Smooth muscle cell of the brain vasculature (primary cell): ENCODE data around the gene SPECC1L.

Source experiments
- DNase-seq: peaks from one replicate; pipeline ENCODE4 v3.0.0-alpha.2; 2012; ENCODE audit warnings: low read depth, low spot score

Gene SPECC1L

GRCh38 chr22:24413271-24413670 lies 142.6 kb downstream of the SPECC1L start:
- no peak for DNase-seq

GRCh38 chr22:24413736-24414385 lies 143.2 kb downstream of the SPECC1L start:
- no peak for DNase-seq

DNA sequence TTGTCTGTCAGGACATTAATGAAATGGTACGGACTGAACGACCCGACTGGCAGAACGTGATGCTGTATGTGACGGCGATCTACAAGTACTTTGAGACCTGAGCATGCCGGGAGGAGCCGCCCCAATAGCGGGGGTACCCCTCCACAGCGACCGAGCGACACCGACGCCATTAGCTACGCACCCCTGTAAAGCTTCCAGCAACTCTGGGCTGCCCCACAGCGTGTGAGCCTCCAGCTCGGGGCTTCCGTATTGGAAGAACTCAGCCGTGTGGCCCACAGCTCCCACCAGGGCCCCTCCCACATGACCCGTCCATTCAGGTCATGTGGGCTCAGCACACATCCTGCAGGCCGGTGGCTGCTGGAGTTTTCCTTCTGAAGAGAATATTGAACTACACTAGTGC lies 143.9 kb downstream of the SPECC1L start:
- no peak for DNase-seq

GRCh38 chr22:24414984-24415945 lies 144.6 kb downstream of the SPECC1L start:
- DNase-seq: no peak

- no peak for DNase-seq
These were observed 145.5 kb downstream of the SPECC1L start for GRCh38 chr22:24416095-24416494.

DNA sequence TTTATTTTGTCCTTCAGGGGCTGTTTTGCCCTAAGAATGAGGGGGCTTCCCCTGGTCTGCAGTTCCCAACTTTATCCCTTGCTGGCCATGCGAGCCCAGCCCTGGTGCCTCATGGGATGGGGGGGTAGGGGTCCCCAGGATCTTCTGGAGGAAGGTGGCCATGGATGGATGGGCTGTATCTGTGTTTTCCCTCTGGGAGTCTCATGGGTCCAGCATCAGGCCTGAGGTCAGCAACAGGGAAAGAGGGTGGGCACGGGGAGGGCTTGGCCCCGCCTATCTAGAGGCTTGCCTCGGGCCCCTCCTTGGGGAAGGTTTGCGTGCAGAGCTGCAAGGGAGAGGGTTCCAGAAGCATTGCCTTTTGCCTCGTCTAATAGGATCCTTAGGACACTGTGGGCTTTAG lies 146.0 kb downstream of the SPECC1L start:
- no peak for DNase-seq

DNA sequence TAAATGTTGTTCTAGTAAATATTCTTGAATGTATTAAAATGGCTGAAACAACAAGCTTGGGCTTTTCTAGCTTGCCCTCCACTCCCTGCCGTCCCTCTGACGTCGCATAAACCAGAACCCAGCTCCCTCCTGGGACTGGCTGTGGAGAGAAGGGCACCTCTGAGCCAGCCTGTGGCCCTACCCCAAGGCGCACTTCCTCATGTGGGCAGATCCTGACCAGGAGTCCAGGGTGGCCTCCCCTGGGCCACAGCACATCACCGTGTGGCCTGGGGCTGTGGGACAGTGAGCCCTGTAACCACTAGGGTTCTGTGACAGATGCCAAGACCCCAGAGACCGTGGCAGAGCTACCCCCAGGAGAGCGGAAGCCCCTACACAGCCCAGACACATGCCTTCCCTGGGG lies 146.6 kb downstream of the SPECC1L start:
- no peak for DNase-seq

GRCh38 chr22:24417901-24418641 lies 147.4 kb downstream of the SPECC1L start:
- DNase-seq: no peak

GRCh38 chr22:24418786-24419474 lies 148.3 kb downstream of the SPECC1L start:
- no peak for DNase-seq

DNA sequence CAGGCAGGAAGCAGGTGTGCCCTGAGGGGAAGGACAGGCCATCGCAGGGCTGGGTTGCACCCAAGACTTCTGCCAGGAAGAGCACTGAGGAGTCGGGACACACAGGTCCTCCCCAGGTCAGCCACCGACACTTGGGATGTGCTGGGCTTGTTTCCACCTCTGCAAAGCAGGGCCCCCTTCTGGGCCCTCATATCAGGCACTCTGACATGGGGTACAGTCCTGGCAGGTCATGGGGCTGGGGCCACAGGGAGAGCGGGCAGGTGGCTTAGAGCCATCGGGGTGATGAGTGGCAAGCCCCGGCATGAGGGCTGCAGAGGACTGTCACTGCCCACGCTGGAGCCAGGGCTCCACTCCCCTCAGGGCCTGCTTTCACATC lies 148.8 kb downstream of the SPECC1L start:
- no peak for DNase-seq

DNA sequence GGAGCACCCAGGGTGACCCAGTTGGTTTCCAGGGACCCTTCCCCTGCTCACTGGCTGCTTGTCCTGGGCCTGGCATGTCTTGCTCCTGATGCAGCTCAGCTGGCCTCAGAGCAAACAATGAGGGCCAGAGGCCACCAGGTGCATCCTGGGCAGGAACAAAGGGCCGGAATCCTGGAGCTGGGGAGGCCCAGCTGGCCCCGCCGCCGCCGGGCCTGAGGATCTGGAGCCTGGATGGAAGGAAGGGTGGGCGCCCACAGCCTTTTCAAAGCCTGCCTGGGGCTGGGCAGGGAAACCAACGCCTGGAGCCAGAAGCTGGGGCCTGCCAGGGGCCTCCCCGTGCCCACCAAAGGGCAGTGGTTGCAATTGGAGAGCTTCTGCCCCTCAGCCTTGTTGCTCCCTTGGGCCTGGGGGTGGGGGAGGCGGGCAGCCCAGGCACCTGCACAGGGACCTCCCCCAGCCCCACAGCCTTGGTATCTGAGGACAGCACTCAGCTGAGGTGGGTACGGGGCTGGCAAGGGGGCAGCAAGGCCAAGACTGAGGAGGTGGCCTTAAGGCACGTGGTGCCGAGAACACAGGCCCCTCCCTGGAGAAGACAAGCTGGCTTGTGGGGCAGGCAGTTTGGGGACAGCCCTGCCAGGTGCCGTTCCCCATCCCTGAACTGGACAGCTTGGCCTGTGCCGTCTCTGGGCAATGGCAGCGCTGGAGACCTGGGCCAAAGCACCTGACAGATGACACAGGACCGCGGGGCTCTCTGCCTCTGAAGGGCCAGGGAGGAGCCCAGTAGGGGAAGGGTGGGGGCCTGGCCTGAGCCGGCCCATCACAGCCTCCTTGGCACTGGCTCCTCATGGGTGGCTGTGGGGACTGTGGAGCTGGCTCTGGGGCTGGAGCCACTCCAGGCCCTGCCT lies 149.7 kb downstream of the SPECC1L start:
- DNase-seq: no peak

DNA sequence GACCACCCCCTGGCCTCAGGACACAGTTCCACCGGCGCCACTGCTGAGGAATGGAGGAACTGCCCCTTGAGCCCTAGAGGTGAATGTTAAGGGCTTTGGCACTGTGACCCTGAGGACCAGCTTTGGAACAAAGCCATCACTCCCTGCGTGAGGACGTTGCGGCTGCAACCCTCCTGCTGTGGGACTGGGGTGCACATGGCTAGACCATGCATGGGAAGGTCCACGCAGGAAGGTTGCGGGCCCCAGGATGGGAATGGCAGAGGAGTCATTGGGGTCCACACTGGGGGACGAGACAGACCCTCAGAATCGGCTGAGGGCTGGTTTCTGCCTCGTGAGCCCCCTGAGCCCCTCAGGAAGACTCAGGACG lies 150.3 kb downstream of the SPECC1L start:
- DNase-seq: no peak

- DNase-seq: no peak
These were observed 150.8 kb downstream of the SPECC1L start for GRCh38 chr22:24421428-24421931.

DNA sequence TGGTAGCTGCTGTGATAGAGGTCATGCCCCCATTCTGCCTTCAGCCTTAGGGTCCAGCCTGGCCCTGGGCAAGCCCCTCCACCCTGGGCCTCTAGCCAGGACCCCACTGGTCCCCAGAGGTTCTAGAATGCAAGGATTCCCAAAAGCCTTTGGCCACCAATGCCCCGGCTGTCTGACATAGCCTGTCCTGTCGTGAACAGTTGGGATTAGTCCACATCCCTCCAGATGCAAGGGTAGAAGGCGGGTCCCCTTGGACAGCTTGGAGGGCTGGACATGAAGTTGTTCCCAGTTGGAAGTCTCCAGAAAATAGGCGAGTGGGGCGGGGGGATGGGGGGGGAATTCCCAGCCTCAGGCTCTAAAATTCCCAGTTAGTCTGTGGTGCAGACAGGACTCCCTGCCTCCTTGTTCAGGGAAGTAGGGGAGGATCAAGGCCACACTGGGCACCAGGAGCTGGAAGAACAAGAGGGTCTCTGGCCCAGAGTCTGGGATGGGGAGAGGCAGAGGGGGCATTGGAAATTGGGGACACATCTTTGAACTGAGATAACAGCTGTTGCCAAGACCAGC lies 151.6 kb downstream of the SPECC1L start:
- DNase-seq: no peak

- no peak for DNase-seq
These were observed 152.9 kb downstream of the SPECC1L start for GRCh38 chr22:24423519-24424000.

- no peak for DNase-seq
These were observed 153.6 kb downstream of the SPECC1L start for GRCh38 chr22:24424001-24424900.

GRCh38 chr22:24424901-24425775 lies 154.5 kb downstream of the SPECC1L start:
- no peak for DNase-seq

GRCh38 chr22:24426436-24426835 lies 155.8 kb downstream of the SPECC1L start:
- no peak for DNase-seq
